GM19372 (cell line): ENCODE results near the gene CARHSP1.
"Not testable (repeated sequence)": the region's sequence is repeated elsewhere in the genome, so short reads cannot be mapped to it uniquely, and the experiment has no call there.

Source experiments
- ATAC-seq: cut with Tn5 transposase; IDR thresholded peaks from one replicate; pipeline ENCODE4 v1.9.1; 2021; ENCODE audit warnings: mild to moderate bottlenecking, low read depth, moderate library complexity; ENCODE audit not compliant: unreplicated experiment

Gene CARHSP1

DNA sequence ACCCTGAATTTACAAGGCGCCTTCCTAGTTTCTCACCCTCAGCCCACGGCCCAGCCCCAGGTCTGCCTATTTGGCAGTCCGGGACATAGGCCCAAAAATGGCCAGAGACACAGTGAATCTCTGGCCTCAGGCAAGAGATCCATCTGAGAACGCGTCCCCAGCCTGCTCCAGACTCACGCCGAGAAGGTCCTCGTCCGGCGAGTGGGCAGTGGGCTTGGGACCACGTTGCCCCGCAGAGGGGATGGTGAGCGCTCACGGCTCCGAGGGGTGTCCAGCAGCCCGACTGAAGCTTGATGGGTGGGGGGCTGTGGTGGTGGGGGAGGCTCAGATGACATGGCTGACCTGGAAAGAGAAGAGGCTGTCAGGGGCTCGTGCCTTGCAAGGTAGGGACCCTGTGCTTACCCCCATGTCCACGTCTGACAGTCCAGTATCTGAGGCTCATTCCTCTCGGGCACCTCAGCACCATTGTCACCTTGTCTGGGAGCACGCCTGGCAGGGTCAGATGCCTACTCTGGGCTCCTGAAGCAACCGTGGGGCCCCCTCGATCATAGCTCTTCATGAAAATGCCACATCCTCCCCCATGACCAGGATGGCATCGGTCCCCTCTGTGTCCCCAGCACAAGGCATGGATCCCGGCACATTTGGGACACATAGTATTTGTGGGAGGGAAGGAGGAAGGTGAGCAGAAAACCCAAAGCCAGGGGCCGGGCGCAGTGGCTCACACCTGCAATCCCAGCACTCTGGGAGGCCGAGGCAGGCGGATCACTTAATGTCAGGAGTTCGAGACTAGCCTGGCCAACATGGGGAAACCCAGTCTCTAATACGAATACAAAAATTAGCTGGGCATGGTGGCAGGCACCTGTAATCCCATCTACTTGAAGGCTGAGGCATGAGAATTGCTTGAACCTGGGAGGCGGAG is 9.6 kb downstream of the CARHSP1 start:
- ATAC-seq = no peak

DNA sequence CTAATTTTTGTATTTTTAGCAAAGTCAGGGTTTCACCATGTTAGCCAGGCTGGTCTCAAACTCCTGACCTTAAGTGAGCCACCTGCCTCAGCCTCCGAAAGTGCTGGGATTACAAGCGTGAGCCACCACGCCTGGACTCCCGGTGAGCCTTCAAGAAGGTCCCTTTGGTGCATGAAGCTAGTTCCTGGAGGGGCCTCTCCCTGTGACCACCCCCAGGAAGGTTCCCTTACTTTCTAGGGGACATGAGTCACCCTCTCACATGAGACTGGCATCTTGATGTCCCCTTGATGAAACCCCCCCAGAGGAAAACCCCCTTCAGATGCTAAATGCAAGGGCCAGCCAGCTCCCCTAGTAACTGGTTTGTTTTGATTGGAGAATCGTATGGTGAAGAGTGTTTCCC is 12.8 kb downstream of the CARHSP1 start:
- ATAC-seq = no peak

DNA sequence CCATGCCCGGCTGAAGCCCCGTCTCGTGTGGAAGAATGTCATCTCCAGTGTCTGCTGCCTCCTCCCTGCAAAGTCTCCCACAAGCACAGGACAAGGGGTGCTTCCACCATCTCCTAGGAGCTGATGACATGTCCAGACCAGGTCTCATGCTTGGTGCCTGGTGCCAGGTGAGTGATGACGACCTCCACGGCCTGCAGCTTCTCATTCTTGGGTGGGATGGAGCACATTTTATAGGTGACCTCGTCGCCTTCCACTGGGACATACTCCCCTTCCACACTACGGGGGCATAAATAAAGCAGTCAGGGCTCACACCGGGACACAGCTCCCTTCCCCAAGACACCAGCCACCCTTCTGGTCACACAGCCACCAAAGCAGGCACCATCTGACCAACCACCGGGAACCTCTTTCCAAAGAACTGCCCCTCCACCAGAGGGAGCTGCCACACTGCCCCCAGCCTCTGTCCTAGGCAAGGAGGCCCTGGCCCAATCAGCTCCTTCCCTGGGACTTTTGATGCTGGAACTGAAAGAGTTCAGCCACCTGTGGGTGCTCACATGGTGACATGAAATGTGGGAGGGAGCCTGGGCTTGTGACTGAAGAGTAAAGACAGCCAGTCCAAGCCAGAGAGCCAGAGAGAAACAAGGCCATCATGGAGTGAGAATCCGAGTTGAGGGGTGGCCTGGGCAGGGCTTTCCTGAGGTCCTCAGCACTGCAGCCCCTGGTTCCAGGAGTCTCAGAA is 13.6 kb downstream of the CARHSP1 start:
- no peak for ATAC-seq

DNA sequence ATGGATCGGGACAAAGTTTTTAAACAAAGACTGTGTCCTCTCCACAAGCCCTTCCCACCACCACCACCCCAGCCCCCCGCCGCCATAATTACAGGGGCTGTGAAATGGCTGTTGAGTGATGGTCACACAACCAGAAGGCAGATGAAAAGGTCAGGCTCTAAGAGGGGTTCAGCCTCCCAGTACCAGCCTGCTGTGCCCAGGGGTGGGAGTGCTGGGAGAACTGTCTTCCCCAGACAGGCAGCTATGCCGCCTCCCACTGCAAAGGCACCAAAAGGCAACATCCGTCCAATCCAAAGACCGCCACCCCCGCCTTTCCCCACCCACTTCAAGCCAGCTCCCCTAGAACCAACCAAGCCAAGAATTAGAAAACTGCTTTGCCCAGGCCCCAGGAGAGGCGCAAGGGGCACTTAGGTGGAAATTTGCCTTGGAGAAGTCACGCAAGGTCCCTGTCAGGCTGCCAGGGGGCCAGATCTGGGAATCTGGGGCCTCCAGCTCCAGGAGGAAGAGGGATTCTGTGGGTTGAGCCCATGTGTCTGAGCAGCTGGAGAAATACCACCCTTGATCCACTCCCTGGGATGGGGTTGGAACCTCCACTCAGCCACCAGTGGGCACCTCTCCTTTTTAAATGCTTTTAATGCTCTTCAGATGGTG is 14.4 kb downstream of the CARHSP1 start:
- no peak for ATAC-seq

DNA sequence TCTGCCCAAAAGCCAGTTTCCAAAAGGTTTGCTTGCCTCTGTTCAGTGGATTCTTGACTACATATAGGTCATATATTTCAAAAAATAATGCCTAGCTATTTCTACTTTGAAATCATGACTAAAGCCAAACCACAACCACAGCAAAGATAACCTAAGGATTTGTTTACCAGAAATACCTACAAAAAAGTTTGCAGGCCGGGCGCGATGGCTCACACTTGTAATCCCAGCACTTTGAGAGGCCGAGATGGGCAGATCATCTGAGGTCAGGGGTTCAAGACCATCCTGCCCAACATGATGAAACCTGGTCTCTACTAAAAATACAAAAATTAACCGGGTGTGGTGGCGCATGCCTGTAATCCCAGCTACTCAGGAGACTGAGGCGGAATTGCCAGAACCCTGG is 15.2 kb downstream of the CARHSP1 start:
- no peak for ATAC-seq

DNA sequence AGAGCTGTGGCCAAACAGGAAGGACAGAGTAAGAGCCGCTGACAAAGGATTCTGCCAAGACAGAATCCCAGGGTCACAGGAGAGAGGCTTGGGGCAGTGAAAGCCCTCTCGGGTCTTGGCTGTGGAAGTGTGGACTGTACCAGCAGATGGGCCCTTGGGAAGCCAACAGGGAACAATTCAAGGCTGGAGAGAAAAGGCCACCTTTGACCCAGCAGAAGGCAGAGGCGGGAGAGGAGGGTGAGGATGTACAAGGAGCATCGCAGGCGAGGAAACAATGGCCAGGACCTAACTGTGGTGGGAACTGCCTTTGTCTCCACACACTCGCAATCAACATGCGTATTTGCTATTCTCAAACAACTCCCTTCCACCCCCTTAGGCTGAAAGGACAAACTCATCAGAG is 15.7 kb downstream of the CARHSP1 start:
- no peak for ATAC-seq

DNA sequence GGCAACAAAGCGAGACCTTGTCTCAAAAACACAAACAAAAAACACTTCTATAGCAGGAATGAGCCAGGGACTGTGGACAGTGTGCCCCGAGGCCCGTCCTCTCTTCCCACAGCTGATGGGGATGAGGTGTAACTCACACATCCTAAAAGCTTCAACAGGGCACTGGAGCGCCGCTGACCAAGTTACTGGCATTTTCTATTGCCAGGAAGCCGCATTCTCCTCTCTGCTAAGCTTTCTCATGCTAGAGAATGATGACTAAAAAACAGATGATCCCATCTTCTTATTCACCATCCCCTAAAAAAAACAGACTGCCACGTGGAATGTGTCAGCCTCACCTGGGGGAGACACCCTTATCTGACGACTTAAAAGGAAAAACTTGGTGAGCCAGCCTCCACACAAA is 16.3 kb downstream of the CARHSP1 start:
- no peak for ATAC-seq

DNA sequence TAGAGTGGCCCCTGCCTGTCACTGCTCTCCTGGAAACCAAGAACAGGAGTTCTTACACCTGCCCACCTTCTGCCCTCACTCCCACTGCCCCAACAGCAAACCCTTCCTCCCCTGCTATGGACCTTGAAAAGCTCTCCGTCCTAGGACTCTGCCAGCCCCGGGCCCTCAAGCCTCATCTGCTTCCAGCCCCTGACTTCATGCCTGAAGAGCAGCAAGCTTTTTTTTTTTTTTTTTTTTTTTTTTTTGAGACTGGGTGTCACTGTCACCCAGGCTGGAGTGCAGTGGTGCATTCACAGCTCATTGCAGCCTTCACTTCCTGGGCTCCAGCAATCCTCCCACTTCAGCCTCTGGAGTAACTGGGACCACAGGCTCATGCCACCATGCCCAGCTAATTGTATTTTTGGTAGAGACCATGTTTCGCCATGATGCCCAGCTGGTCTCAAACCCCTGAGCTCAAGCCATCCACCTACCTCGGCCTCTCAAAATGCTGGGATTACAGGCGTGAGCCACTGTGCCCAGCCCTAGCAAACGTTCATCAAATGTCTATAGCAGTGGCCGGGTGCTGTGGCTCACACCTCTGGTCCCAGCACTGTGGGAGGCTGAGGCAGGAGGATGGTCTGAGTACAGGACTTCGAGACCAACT is 16.9 kb downstream of the CARHSP1 start:
- no peak for ATAC-seq

DNA sequence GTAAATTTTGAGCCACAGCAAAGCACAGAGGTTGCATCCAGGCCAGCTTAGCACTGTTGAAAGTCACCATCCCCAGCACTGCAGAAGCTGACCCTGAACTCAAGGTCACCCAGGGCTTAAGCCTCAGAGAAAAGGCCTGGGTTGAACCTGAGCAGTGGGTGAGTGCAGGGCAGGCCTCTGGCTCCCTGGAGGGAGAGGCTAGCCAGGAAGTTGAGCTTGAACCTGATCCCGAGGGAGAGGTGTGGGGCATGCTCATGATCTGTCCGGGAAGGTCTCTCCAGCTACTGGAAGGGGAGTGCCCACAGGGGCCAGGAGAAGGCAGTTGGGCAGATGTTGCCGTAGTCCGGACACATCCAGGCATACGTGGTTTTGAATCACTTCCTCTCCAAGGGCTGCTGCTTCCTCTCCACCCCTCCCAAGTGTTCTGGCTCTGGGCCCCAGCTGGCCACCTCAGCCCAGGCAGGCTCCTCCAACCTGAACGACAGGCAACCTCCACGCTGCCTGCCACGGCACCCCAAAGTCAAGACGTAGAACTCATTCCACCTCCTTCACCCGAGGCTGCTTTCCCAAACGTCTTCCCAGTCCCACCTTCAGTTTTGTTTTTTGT is 18.4 kb downstream of the CARHSP1 start:
- ATAC-seq = no peak

DNA sequence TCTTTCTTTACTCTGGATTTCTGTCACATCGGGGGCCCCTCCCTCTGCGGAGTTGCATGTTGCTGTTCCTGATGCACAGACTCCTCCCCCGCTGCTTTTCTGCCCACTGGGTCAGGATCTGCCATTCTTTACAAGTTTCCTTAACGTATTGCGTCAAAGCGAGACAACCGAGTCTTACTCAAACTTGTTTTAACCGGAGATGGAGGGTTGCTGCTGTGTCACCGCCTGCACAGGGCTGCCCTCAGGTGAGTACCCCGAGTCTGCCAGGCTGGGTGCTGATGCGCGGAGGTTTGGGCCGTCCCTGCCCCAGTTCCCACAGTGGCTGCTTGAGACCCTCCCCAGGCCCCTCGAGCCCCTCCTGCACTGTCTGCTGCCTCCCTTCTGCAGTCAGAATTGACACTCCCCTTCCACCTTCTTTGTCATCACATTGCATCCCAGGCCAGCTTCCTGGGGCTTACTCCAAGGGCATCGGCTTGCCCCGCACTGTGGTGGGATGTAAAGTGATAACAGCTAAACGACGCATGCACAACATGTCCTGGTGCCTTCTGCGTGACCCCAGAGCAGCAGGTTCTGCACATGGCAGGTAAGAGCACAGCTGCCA is 19.3 kb downstream of the CARHSP1 start:
- ATAC-seq = no peak

DNA sequence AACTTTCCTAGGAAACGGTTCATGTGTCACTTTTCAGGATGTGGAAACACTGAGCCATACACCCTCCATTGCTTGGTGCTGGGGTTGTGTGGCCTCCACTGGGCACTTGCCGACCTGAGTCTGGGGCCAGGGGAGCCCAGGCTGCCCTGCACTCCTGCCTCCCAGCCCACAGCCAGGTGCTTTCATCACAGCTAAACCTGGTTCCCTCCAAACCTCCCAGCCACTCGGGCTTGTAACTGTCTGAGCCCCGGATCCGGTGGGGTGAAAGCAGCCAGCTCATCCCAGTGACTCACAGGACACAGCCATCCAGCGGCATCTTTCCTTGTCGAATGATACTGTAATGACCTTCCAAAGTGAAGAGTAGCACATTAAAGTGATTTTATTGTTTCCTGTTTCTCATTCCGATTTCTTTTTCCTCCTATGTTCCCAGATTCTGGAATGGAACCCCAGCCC is 19.8 kb downstream of the CARHSP1 start:
- no peak for ATAC-seq

DNA sequence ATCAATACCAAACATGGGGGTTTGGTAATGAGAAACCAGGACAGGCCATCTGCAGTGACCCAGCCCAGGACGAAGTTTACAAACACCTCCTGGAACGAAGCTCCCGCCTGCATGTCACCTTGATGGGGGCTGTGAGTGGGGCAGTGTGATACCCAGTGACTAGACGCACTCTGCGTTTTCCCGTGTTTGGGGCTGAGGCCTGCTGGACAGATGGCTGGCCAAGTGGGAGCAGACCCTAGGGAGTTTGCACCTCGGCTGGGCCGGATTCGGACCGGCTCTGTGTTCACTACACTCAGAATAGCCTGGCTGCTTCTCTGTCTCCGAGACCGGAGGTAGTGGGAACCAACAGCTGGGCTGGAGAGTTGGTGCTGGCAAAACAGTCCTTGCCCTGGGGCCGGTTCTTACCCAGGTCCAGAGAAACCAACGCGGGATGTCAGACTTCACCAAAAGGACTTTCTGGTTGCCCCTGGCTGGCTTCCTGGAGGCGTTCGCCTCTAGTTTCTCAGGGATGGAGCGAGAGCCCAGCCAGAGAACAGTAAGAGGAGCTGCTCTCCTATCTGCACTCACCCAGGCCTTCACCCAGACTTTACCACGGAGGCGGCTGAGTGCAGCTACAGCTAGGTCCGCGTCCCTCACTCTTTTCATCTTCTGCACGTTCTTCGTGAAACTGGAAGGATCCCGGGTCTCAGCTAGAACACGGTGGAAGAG is 20.4 kb downstream of the CARHSP1 start:
- ATAC-seq = no peak

DNA sequence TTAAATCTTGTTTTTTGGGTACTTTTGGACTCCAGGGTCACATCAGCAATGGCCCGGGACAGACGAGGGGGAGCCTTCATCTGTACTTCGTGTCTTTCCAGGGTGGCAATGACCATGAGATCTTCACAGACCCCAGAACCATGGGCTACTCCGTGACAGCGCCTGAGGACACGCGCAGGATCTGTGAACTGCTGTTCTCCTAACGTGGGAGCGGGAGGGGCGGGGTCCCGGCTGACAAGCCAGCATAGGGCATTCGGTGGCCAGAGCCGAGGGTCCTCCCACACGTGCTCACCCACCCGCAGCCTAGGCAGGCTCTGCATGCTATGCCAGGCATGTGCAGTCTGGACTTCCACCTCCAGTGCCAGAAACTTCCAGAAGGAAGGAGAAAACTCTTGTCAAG is 21.2 kb downstream of the CARHSP1 start:
- no peak for ATAC-seq

DNA sequence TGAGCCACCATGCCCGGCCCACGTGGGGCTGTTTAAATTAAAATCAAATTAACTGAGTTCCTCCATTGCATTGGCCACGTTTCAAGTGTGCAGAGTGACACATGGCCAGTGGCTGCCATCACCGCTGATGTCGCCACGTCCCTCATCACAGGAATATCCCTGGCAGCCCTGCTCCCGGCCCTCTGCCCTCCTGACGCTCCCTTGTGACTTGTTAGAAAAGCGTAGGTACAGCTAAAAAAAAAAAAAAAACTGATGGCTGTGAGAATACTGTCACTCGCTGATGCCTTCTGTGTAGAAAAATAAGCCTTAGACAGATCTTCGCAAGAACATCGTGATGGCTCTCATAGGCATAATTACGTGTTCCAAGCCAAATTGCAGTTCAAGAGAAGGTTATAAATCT is 21.7 kb downstream of the CARHSP1 start:
- ATAC-seq = no peak

DNA sequence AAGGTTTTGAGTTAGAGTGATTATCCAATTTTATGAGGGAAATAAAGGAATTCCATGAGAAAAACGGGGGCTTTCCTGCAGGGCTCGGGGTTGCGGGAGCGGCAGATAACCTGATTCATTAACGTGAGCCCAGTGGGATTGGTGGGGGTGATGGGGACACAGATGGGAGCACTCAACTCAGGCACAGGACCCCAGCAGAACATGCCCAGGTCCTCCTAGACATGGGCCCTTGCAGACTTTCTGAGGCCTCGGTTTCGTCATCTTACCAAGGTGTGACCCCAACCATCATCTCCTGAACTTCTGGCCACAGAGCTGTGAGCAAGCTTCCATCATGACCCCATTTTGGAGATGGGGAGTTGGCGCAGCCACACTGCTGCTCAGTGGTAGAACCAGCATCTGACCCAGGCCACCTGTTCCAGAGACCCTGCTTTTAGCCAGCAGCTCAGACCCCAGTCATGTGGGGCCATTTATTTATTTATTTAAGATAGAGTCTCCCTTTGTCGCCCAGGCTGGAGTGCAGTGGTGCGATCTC is 22.3 kb downstream of the CARHSP1 start:
- ATAC-seq = no peak

DNA sequence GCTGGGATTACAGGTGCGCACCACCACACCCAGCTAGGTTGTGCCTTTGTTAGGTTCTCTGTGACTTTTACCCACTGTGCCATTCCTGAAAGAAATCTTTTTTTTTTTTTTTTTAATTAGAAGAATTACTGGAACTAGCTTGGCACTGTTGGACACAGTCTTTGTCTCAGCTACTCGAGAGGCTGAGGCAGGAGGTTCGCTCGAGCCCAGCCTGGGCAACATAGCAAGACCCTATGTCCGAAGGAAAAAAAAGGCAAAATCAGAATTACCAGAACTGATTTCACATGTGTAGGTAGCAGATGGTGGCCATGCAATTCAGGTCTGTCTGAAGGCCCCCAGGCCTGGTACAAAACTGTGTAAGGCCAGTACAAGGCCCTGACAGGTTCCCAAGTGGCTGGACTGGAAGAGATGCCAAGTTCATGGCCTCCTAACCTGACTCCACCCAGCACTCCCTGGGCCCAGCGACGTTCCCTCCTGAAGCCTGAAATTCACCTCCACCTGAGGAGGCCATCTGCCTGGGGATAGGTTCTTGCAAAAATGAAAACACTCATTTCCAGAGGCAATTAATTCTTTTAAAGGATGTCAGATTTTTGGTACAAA is 23.0 kb downstream of the CARHSP1 start:
- ATAC-seq = no peak

DNA sequence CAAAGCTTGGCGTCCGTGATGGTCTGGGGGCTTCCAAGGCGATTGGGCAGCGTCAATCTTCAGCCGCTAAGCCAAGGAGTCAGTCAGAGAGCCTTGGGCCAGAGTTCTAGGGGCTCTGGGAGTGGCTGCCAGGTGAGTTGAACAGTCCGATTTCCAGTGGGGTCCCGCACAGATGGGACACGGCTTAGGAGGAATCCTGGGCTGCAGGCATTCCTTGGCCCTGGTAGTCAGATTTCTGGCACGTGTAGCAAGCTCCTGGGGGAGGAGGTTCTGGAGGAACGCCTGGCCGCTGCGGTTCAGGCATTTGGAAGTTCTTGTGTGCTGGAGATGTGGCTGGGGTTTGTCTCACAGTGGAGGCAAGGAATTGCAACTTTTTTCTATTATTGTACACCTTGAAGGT is 25.5 kb downstream of the CARHSP1 start:
- ATAC-seq = not testable (repeated sequence)

DNA sequence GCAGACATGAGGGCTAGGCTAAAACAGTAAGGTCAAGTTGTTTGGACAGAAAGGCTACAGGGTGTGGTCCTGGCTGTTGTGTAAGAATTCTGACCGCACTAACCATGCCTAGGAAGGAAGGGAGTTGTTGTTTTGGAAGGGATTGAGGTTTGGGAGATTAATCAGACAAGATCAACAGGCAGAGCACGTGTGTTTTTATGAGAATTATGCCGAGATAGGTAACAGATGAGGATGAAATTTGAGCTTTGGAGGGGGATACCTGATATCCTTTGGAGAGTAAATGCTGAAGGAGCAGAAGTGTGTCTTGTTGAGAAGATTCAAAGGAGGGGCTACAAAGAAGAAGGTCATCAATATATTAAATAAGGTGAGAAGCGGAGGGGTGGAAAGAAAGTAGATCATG is 26.8 kb downstream of the CARHSP1 start:
- not testable (repeated sequence) for ATAC-seq

DNA sequence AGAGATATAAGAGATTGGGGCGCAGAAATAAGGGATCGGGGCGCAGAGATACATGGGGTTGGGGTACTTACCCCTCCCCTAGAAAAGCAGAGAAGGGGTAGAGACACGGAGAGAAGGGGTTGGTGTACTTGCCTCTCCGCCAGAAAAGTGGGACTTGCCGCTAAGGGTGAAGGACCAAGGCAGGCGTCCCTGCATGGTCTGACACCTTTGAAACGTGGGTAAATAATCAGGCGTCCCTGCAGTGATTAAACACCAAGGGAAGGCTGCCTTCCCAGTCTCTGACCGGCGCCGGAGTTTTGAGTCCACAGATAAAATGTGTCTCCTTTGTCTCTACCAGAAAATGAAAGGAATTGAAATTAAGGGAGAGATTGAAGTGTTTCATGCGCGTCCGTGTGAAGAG is 31.2 kb downstream of the CARHSP1 start:
- not testable (repeated sequence) for ATAC-seq
